ENCODE measurements around the gene KLC4. TPM values are rescaled to one million over a fixed set of nuclear protein-coding genes. Genes with fewer than 3 reads are reported as not detected.
"Not testable (repeated sequence)": the region's sequence is repeated elsewhere in the genome, so short reads cannot be mapped to it uniquely, and the experiment has no call there.

The KLC4 gene
- total and polyA plus RNA-seq, 2 experiments from 2014 or later, result 38.4 to 57.2 TPM

GRCh38 chr6:43115365-43115764 lies 55.9 kb downstream of the KLC4 start:
- Histone ChIP-seq H3K36me3 (no peaks in the 10 kb centered on the region), H3K4me1 (ENCODE audit: low read depth) (peaks cover 37% of the 10 kb centered on the region), H3K27ac (no peak overlapping the region), H3K27me3 (no peaks in the 10 kb centered on the region), H3K4me3 (no peak overlapping the region), H3K9me3 (ENCODE audit: low read depth) (no peaks in the 10 kb centered on the region)
- no peak for DNase-seq (ENCODE audit: low read depth in 1 of 2, low spot score in 1 of 2)
- no peak for TF ChIP-seq CTCF (IDR thresholded peaks at IDR 0.05; ENCODE audit: low read depth, low read length)

GRCh38 chr6:43117466-43117865 lies 58.0 kb downstream of the KLC4 start:
- H3K27me3 ChIP-seq; H3K9me3 ChIP-seq (ENCODE audit: low read depth); H3K36me3 ChIP-seq; H3K4me3 ChIP-seq; DNase-seq (ENCODE audit: low read depth in 1 of 2, low spot score in 1 of 2); H3K27ac ChIP-seq: not testable (repeated sequence)
- H3K4me1 ChIP-seq (ENCODE audit: low read depth), result peaks cover 34% of the 10 kb centered on the region

- peaks cover 33% of the 10 kb centered on the region for H3K4me1 ChIP-seq (ENCODE audit: low read depth)
- no peak for TF ChIP-seq CTCF (IDR thresholded peaks at IDR 0.05; ENCODE audit: low read depth, low read length)
- H3K4me3 ChIP-seq, result no peak overlapping the region
- peak in 1 of 2 donors; percentile 50 for DNase-seq (ENCODE audit: low read depth in 1 of 2, low spot score in 1 of 2)
- no peaks in the 10 kb centered on the region for H3K9me3 ChIP-seq (ENCODE audit: low read depth)
- H3K27me3 ChIP-seq, result no peaks in the 10 kb centered on the region
- no peak overlapping the region for H3K27ac ChIP-seq
- H3K36me3 ChIP-seq, result no peaks in the 10 kb centered on the region
Observed at GRCh38 chr6:43119482-43119881, 60.1 kb downstream of the KLC4 start.

- no peaks in the 10 kb centered on the region for H3K36me3 ChIP-seq
- DNase-seq (ENCODE audit: low read depth in 1 of 2, low spot score in 1 of 2), result no peak
- H3K4me3 ChIP-seq, result no peak overlapping the region
- no peaks in the 10 kb centered on the region for H3K27me3 ChIP-seq
- TF ChIP-seq CTCF (IDR thresholded peaks at IDR 0.05; ENCODE audit: low read depth, low read length), result no peak
- no peak overlapping the region for H3K27ac ChIP-seq
- H3K9me3 ChIP-seq (ENCODE audit: low read depth), result no peaks in the 10 kb centered on the region
- peaks cover 33% of the 10 kb centered on the region for H3K4me1 ChIP-seq (ENCODE audit: low read depth)
Observed at GRCh38 chr6:43120101-43120763, 60.8 kb downstream of the KLC4 start.

GRCh38 chr6:43120944-43121913 lies 61.8 kb downstream of the KLC4 start:
- DNase-seq (ENCODE audit: low read depth in 1 of 2, low spot score in 1 of 2), result peak in 1 of 2 donors; percentile 98

More at GRCh38 chr6:43120944-43121913, 61.8 kb downstream of the KLC4 start:
- H3K9me3 ChIP-seq (ENCODE audit: low read depth), result no peaks in the 10 kb centered on the region
- peaks cover 31% of the 10 kb centered on the region for H3K4me1 ChIP-seq (ENCODE audit: low read depth)
- H3K27ac ChIP-seq, result peak overlapping the region; percentile 63
- H3K27me3 ChIP-seq, result no peaks in the 10 kb centered on the region
- TF ChIP-seq CTCF (IDR thresholded peaks at IDR 0.05; ENCODE audit: low read depth, low read length), result peak; percentile 28
- H3K36me3 ChIP-seq, result no peaks in the 10 kb centered on the region
- H3K4me3 ChIP-seq, result no peak overlapping the region
